Spleen (tissue), 11 donors: ENCODE results near the gene CDHR2. TPM values are rescaled to one million over a fixed set of nuclear protein-coding genes. Genes with fewer than 3 reads are reported as not detected.

ENCODE experiments used
- DNase-seq: peaks from one replicate; pipeline ENCODE4 v3.0.0-alpha.2; 2020
- H3K27ac ChIP-seq, 8 donors: fragments of 200-600 bp; sonication (generic) in 7 of 8; 1 replicate in 4 of 8; 2 replicates in 4 of 8; pipeline versions ENCODE4 v1.5.0 to v1.8.0; 2016 to 2021; ENCODE audit warnings: inconsistent platforms in 4 of 8, mild to moderate bottlenecking in 4 of 8, moderate library complexity in 1 of 8
- H3K27me3 ChIP-seq, 7 donors: fragments of 200-600 bp; sonication (generic) in 6 of 7; replicated peaks in 1 of 7; 1 replicate in 4 of 7; 2 replicates in 3 of 7; pipeline versions ENCODE4 v1.5.0 to v1.8.0; 2016 to 2021; ENCODE audit warnings: inconsistent platforms in 3 of 7, mild to moderate bottlenecking in 1 of 7
- H3K36me3 ChIP-seq, 6 donors: fragments of 200-600 bp; sonication (generic) in 5 of 6; 1 replicate in 4 of 6; 2 replicates in 2 of 6; pipeline versions ENCODE4 v1.5.0 to v1.8.0; 2016 to 2021; ENCODE audit warnings: inconsistent platforms in 2 of 6
- H3K4me1 ChIP-seq, 6 donors: fragments of 200-600 bp; sonication (generic) in 5 of 6; 1 replicate in 3 of 6; 2 replicates in 3 of 6; pipeline versions ENCODE4 v1.5.0 to v1.8.0; 2016 to 2021; ENCODE audit warnings: inconsistent platforms in 3 of 6
- H3K4me3 ChIP-seq, 8 donors: fragments of 200-600 bp; sonication (generic) in 7 of 8; 1 replicate in 4 of 8; 2 replicates in 4 of 8; pipeline versions ENCODE4 v1.5.0 to v1.8.0; 2016 to 2021; ENCODE audit warnings: inconsistent platforms in 4 of 8, mild to moderate bottlenecking in 4 of 8, moderate library complexity in 2 of 8
- H3K9me3 ChIP-seq, 8 donors: fragments of 200-600 bp; sonication (generic) in 7 of 8; 1 replicate in 4 of 8; 2 replicates in 4 of 8; pipeline versions ENCODE4 v1.5.0 to v1.8.0; 2016 to 2021; ENCODE audit warnings: inconsistent platforms in 4 of 8
- POLR2A ChIP-seq, 3 donors: fragments of 450-650 bp; IDR thresholded peaks; one replicate each; pipeline ENCODE4 v1.5.1; 2017; ENCODE audit warnings: antibody characterized with exemption in 3 of 3, mild to moderate bottlenecking in 1 of 3
- POLR2AphosphoS5 ChIP-seq, 3 donors: sonication (generic); formaldehyde crosslinking; IDR thresholded peaks; one replicate each; pipeline ENCODE4 v1.5.1; 2017; ENCODE audit warnings: antibody characterized with exemption in 3 of 3
- WGBS, 5 donors: extraction: QIAGEN DNeasy Blood & Tissue Kit in 3 of 5; methylation state at CpG; one replicate each; pipeline versions ENCODE4 v1.1.5 to v1.1.7; 2013 to 2018; 5-methylcytosine and 5-hydroxymethylcytosine counted together
- intact Hi-C: fragments of 100-400 bp; cut with DNase I; formaldehyde crosslinking; loops from one replicate; pipeline ENCODE4 v1.15.0; 2023; ENCODE audit warnings: low total_unique reads
- polyA plus RNA-seq, 3 donors: library from polyadenylated mRNA; stranded (reverse); fragments of 200-250 nt; gene quantifications; one replicate each; pipeline ENCODE4 v1.2.1, GENCODE V29; 2013
- total RNA-seq, 7 donors: library from RNA; depleted of rRNA in 3 of 7; stranded (reverse); fragments of >200 nt in 3 of 7; fragmentation: NEBNext Ultra II Directional in 4 of 7; extraction: Animal tissue kit (Norgen Biotek cat#: 25700) in 4 of 7; gene quantifications; one replicate each; pipeline versions ENCODE4 v1.1.0 to v1.2.1, GENCODE V29; 2016 to 2021
- TF ChIP-seq, protein P1 (sequence below), 11 experiments: fragments of 200-600 bp in 7 of 11; fragments of 450-650 bp in 4 of 11; sonication (generic) in 4 of 11; IDR thresholded peaks in 8 of 11; conservative IDR thresholded peaks in 3 of 11; 1 replicate in 7 of 11; 2 replicates in 4 of 11; pipeline versions ENCODE4 v1.4.0 to v1.8.0; 2016 to 2021; ENCODE audit warnings: antibody characterized with exemption in 11 of 11, inconsistent platforms in 4 of 11, mild to moderate bottlenecking in 1 of 11
- donor health status: healthy with polysubstance abuse.
- donor health status: DM: no; HTN: no; CAD: no; lungs with moderate emphysema.
- donor health status: DM: no; HTN: no; CAD: no.
- donor health status: Bipolar disorder and iron deficiency.
- donor health status: healthy.
- donor health status: DM: no; HTN: no; CAD: no.
- donor health status: DM: yes; HTN: yes; CAD: no.

Gene CDHR2
- total and polyA plus RNA-seq, 10 donors, result 0.02 to 1.4 (median 0.33) TPM; not detected in 2

DNA sequence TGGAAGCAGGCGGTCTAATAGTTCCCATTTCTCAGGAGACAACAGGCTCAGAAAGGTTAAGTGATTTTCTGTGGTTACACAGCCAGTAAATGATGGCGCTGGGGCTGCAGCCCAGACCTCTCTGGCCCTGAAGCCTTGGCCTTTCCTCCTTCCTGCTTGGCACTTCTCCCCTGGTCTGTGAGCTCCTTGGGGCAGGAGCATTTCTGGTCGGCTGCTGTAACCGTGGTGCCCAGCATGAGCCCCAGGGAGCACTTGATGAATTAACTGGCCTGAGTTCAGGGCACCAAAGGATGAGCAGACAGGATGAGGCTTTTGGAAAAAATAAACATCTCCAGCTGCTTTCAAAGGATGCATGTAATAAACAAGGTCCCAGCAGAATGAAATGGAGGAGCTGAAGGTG is 30.2 kb downstream of the CDHR2 start:
- no peaks in the 10 kb centered on the region for H3K36me3 ChIP-seq
- TF ChIP-seq POLR2AphosphoS5 (IDR thresholded peaks at IDR 0.05) (no peak), POLR2A (IDR thresholded peaks at IDR 0.05) (no peak)
- TF ChIP-seq, protein P1, sequence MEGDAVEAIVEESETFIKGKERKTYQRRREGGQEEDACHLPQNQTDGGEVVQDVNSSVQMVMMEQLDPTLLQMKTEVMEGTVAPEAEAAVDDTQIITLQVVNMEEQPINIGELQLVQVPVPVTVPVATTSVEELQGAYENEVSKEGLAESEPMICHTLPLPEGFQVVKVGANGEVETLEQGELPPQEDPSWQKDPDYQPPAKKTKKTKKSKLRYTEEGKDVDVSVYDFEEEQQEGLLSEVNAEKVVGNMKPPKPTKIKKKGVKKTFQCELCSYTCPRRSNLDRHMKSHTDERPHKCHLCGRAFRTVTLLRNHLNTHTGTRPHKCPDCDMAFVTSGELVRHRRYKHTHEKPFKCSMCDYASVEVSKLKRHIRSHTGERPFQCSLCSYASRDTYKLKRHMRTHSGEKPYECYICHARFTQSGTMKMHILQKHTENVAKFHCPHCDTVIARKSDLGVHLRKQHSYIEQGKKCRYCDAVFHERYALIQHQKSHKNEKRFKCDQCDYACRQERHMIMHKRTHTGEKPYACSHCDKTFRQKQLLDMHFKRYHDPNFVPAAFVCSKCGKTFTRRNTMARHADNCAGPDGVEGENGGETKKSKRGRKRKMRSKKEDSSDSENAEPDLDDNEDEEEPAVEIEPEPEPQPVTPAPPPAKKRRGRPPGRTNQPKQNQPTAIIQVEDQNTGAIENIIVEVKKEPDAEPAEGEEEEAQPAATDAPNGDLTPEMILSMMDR (IDR thresholded peaks at IDR 0.05 in 8 of 11, conservative IDR thresholded peaks at IDR 0.05 in 3 of 11), result no peak
- intact Hi-C loops, result no loop called here
- no peak overlapping the region for H3K27ac ChIP-seq
- WGBS, 5 donors, result 32 to 87% (median 73%) methylated on average over 4 of the region's 4 CpGs
- peaks cover 0 to 6% (median under 1%) of the 10 kb centered on the region in 8 donors for H3K9me3 ChIP-seq
- no peak overlapping the region for H3K4me3 ChIP-seq
- peaks cover 0 to 5% (median 0%) of the 10 kb centered on the region in 7 donors for H3K27me3 ChIP-seq
- H3K4me1 ChIP-seq, result peaks cover 0 to under 1% (median 0%) of the 10 kb centered on the region in 6 donors
- DNase-seq, result no peak

DNA sequence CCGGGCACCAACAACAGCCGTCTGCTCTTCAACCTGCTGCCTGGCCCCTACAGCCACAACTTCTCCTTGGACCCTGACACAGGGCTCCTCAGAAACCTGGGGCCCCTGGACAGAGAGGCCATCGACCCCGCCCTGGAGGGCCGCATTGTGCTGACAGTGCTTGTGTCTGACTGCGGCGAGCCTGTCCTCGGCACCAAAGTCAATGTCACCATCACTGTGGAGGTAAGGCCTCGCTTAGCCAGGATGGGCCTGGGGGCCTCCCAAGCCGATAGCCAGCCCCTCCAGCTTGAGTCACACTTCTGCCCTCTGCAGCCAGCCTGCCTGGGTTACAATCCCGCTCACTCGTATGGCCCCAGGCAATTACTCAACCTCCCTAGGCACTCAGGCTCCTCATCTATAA is 32.2 kb downstream of the CDHR2 start:
- no peak overlapping the region for H3K27ac ChIP-seq
- no peak overlapping the region for H3K4me3 ChIP-seq
- peaks cover 0 to 5% (median 0%) of the 10 kb centered on the region in 7 donors for H3K27me3 ChIP-seq
- TF ChIP-seq, protein P1 (IDR thresholded peaks at IDR 0.05 in 8 of 11, conservative IDR thresholded peaks at IDR 0.05 in 3 of 11), result no peak
- no peak for TF ChIP-seq POLR2AphosphoS5 (IDR thresholded peaks at IDR 0.05)
- no peak for TF ChIP-seq POLR2A (IDR thresholded peaks at IDR 0.05)
- intact Hi-C loops, result no loop called here
- no peaks in the 10 kb centered on the region for H3K36me3 ChIP-seq
- H3K4me1 ChIP-seq, result no peaks in the 10 kb centered on the region
- 78 to 93% (median 89%) methylated on average over 5 to 12 of the region's 12 CpGs for WGBS, 5 donors
- no peak for DNase-seq
- peaks cover 0 to 26% (median 20%) of the 10 kb centered on the region in 8 donors for H3K9me3 ChIP-seq

DNA sequence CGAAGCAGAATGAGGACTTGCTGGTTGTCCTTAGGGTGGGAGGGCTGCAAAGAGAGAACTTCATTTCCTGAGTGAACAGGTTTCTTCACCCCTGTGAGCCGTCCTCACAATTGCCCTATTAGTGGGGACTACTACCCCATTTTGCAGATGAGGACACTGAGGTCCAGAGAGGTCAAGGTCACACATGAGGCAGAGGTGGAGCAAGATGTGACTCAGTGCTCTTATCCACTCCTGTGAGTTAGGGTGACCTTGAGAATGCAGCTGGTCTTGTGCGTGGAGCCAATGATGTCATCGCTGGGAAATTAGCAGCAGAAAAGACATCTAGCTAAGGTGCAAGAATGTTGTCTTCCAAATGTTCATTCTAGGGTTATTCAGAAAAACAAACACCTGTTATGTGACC is 33.9 kb downstream of the CDHR2 start:
- no peaks in the 10 kb centered on the region for H3K4me1 ChIP-seq
- no peak for DNase-seq
- 75 to 83% (median 79%) methylated on average over 4 of the region's 4 CpGs for WGBS, 5 donors
- TF ChIP-seq POLR2A (IDR thresholded peaks at IDR 0.05), result no peak
- TF ChIP-seq, protein P1 (IDR thresholded peaks at IDR 0.05 in 8 of 11, conservative IDR thresholded peaks at IDR 0.05 in 3 of 11), result no peak
- no peak for TF ChIP-seq POLR2AphosphoS5 (IDR thresholded peaks at IDR 0.05)
- intact Hi-C loops, result no loop called here
- H3K9me3 ChIP-seq, result peaks cover 0 to 29% (median 20%) of the 10 kb centered on the region in 8 donors
- no peak overlapping the region for H3K27ac ChIP-seq
- H3K27me3 ChIP-seq, result no peaks in the 10 kb centered on the region
- H3K36me3 ChIP-seq, result no peaks in the 10 kb centered on the region
- H3K4me3 ChIP-seq, result no peak overlapping the region

DNA sequence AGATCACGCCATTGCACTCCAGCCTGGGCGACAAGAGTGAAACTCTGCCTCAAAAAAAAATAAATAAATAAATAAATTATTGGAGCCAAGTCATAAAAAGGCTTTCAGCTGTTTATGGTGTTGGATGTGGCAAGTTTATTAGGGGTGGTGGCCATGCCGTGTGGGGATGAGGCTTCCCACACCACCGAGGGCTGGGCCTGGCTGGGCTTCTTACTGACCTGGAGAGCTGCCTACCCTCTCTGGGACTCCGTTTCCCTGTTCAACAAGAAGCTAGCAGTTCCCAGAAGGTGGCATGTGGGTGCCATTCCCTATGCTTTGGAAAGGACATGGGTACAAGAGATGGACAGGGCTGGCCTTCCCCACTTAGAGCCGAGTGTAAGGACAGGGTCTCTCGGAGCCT is 38.3 kb downstream of the CDHR2 start:
- Histone ChIP-seq H3K36me3 (no peaks in the 10 kb centered on the region), H3K9me3 (peaks cover 0 to 29% (median 20%) of the 10 kb centered on the region in 8 donors), H3K4me1 (no peaks in the 10 kb centered on the region), H3K4me3 (no peak overlapping the region), H3K27ac (no peak overlapping the region), H3K27me3 (no peaks in the 10 kb centered on the region)
- DNase-seq, result no peak
- TF ChIP-seq POLR2A (IDR thresholded peaks at IDR 0.05), result no peak
- TF ChIP-seq, protein P1 (IDR thresholded peaks at IDR 0.05 in 8 of 11, conservative IDR thresholded peaks at IDR 0.05 in 3 of 11), result no peak
- TF ChIP-seq POLR2AphosphoS5 (IDR thresholded peaks at IDR 0.05), result no peak
- intact Hi-C loops, result no loop called here
- WGBS, 5 donors, result 81 to 87% (median 82%) methylated on average over 7 of the region's 7 CpGs
